GM18517 (cell line): ENCODE results near the gene MAST2.

Experiments used
- ATAC-seq: cut with Tn5 transposase; IDR thresholded peaks from one replicate; pipeline ENCODE4 v1.9.1; 2021; ENCODE audit warnings: mild to moderate bottlenecking, moderate library complexity; ENCODE audit not compliant: unreplicated experiment

Gene MAST2

DNA sequence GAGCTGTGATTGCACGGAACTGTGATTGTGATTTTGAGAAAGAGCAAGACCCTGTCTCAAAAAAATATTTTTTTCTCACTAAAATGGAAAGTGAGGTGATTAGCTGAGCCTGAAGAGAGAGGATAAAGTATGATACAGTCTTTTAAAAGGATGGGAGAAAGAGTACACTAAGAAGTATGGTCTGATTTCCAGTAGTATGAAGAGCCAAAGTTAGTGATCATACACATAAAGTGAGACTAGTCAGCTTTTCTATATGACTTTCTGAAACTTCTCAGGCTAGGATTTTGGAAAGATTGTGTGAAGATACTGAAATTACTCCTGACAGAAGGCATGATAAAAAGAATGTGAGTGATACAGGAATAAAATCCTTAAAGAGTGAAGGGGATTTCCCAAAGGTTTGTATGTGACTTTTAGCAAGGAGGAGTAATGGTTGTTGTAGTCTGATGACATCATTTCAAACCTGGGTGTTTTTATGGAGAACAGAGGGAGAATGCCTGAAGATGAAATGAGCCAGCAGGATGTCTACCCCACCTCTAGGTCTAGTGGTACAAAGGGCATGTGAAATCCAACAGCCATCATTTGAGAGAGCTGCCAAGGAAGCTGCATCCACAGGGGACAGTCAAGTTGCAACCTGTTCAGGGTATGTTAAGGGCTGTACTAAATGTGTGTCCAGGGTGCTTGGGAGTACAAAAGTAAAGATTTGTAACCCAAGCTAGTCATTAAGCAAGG lies 171.3 kb downstream of the MAST2 start:
- ATAC-seq = no peak

DNA sequence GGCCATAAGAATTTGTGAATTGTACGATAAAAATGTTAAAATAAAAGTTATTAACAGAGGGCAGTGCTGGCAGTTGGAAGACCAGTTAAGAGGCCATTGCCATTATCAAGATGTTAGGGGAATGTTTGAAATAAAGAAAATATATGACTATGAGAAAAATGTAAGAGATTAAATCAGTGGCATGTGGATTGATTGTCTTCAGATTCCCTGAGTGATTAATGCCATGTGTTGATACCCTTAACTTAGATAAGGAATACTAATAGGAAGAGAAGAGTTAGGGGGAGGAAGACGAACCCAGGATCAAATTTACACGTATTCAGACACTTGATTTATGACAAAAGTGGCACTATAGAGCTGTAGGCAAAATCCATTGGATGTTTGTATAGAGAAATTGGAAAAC lies 173.2 kb downstream of the MAST2 start:
- no peak for ATAC-seq

DNA sequence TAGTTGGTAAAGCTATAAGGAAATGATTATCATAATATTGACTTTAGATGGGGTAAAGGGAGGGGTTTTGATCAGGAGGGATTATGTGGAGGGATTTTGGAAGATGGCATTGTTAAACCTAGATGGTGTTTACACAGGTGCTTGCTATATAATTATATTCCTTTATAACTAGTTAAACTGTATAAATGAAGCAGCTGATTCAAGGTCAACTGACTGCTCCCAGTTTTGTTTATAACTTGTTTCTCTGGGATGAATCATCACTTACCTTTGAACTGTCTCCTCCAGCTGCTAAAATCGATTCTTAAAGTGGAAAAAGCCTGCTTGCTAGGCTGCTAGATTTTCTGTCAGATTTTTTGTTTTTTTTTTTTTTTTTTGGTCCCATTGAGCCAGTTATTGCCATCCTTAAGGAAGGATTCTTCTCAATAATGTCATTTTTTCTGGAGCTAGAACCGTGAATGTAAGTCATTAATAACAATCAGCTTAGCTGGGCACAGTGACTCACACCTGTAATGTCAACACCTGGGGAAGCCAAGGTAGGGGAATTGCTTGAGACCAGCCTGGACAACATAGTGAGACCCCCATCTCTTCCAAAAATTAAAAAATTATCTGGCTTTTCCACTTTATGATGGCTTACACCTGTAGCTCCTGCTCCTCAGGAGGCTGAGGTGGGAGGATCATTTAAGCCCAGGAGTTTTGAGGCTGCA lies 175.8 kb downstream of the MAST2 start:
- no peak for ATAC-seq

DNA sequence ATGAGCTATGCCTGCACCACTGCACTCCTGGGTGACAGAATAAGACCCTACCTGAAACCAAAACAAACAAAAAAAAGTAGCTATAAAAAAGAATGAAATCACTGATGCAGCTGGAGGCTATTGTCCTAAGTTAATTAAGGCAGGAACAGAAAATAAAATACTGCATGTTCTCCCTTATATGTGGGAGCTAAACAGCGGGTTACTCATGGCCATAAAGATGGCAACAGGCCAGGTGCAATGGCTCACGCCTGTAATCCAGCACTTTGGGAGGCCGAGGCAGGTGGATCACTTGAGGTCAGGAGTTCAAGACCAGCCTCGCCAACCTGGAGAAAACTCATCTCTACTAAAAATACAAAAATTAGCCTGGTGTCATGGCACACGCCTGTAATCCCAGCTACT lies 176.4 kb downstream of the MAST2 start:
- ATAC-seq = no peak

DNA sequence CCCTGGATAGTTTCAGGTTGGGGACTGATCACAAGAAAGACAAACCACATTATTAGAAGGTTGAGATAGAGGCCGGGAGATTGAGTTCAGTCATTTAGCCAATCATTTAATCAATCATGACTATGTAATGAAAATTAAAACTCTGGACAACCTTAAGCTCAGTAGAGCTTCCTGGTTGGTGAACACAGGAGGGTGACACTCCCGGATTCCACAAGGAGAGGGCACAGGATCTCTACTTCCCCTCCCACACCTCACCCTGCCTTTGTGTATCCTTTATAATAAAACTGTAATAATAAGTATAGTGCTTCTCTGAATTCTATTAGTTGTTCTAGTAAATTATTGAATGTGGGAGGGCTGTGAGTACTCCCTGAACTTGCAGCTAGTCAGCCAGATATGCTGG lies 178.9 kb downstream of the MAST2 start:
- no peak for ATAC-seq

DNA sequence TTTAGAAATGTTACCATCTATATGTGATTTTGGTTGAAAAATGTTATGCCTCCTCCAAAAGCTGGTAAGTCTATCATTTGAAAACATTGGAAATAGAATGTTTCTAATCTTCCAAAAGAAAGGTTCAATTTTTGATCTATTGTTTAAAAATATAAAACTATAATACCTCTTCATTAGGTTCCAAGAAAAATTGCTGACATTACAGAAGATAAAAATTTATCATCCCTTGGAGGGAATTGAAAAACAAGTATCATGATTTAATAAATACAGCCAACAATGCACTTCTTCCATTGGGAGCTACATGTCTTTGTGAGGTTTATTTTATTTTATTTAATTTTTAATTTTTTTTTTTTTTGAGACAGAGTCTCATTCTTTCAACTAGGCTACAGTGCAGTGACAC lies 180.6 kb downstream of the MAST2 start:
- no peak for ATAC-seq

DNA sequence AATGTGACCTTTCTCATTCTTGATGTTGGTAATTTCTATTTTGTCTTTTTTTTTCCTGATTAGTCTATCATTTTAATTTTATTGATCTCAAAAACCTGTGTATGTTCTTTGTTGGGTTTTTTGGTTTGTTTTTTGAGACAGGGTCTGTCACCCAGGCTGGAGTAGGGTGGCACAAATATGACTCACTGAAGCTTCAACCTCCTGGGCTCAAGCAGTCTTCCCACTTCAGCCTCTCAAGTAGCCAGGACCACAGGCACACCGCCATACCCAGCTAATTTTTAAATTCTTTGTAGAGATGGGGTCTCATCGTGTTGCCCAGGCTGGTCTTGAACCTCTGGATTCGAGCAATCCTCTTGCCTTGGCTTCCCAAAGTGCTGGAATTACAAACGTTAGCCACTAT lies 183.8 kb downstream of the MAST2 start:
- ATAC-seq = no peak

DNA sequence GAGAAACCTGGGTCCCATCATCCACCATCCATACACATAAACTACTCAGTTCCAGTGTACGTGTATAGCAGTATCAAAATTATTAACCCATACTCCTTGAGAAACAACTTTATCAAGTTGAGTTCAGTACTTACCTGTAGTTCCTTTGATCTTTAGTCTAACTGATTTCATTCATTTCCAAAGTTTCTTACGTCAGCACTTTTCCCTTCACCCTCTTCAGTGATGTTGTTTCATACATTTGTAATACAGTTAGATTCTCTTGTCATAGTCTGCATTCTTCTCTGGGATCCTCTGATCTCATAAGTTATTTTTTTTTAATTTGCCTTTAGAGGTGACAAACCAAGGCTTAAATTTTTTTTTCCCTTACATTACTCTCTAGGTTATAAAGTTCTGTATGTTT lies 185.8 kb downstream of the MAST2 start:
- ATAC-seq = no peak

DNA sequence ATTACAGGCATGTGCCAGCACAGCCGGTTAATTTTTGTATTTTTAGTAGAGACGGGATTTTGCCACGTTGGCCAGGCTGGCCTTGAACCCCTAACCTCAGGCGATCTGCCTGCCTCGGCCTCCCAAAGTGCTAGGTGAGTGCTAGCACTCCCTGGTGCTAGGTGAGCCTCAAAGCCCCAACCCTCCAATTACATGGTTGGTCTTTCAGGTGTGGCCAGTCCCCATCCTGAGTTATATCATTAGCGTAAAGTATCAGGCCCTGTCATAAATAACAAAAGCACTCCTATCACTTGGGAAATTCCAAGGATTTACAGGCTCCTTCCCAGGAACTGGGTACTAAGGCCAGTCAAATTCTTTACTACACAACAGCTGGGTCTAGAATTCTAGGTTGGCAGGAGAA lies 191.0 kb downstream of the MAST2 start:
- no peak for ATAC-seq

DNA sequence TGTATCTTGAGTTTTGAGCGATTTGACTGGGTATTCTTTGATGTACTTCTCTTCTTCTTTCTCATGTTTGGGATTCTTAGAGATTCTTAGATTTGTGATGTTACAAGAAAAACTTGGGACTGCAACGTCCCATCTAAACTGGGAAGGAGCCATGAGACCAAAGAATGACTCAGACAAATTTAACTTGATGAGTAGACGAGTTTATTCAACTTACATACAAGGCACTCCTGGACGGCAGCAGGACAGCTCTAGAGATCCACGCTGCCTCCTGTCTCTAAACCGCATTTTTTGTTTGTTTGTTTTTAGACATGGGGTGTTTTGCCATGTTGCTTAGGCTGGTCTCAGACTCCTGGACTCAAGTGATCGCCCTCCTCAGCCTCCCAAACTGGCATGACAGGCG lies 191.9 kb downstream of the MAST2 start:
- no peak for ATAC-seq

DNA sequence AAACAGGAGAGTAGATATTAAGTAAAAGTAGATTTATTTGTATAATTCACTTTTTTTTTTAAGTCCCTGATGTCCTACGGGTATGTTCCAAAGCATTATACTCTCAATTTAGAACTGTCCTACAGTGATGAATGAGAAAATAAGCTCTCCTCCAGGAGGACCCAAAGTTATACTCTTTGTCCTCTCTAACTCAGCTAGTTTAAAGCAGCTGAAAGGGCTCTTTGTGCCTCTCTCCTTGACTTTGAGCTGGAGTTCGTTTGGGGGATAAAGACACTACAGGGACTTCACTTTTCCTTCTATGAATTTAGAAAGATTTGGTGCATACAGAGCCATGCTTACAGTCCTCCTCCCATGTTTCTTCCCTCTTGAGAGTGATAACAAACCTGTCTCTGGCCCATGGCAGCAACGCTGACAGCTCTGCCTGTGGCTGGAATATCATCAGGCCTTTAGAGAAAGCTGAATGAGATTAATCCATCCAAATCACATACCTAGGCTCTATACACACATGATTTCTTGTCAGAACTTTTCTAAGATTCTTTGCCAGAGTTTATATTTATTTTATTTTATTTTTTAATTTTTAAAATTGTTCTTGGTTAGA lies 194.7 kb downstream of the MAST2 start:
- ATAC-seq = no peak

DNA sequence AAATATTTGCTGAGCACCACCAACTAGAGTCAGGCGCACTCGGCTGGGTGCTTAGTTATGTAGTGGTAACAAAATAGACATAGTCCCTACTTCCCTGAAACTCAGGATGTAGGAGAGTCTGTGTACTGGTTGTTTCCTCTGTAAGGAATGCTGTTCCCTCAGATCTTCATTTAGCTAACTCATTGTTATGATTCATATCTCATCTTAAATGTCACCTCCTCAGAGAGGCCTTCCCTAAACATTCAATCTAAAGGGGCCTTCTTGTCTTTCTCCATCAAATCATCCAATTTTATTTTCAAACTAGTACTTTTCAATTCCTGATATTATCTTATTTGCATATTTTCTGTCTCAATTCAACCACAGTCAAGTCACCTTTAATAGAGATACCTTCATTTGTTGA lies 196.1 kb downstream of the MAST2 start:
- ATAC-seq = no peak

DNA sequence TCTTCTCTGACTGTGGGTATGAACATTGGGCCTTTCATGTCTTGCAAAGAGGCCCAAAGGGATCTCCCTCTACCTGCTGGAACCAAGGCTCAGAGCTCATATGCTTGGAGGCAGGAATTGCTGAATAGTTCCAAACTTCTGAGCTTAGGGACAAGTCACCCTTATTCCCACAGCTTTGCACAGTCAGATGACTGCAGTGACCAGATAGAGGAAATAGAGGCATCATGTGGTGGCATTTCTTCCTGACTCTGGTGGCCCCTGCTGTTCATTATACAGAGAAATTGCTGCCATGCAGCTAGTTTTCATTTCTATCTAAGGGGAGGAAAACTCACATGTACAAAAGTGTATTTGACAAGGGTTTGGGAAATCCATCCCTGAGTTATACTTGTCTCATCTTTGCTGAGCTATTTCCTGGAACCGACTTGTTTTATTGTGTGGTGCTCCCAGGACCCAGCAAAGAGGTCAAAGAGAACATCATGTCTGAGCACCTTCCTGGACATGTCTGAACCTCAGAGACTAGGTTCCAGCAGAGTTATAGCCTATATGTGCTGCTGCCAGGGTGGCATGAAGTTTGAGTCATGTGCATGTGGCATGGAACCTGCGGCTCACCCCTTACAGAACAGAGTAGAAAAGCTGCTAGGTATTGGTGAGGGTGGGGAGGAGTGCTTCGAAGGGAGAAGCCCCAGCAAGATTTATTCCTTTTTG lies 197.8 kb downstream of the MAST2 start:
- no peak for ATAC-seq

DNA sequence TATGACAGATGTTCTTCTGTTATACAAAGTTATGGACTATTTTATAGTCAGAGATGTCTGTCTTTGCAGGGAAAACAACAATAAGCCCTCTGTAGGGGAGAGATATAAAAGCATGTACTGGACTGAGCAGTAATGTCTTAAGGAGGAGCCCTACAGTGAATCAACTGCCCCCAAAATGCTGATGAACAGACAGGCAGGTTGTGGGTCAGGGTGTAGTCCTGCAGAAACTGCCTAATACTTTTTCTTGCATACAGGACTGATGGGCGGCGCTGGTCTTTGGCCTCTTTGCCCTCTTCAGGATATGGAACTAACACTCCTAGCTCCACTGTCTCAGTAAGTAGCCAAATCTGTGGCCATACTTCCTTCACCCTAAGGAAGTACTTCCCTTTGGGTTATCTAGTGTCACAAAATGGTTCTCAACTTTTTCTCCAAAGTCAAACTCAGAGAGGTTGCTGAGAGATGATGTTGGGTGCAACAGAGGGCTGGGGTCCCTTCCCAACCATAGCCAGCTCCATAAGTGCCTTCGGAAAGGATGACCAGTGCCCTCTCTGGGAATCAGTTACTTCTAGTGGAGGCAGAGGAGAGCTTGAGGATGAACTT lies 199.2 kb downstream of the MAST2 start:
- no peak for ATAC-seq

DNA sequence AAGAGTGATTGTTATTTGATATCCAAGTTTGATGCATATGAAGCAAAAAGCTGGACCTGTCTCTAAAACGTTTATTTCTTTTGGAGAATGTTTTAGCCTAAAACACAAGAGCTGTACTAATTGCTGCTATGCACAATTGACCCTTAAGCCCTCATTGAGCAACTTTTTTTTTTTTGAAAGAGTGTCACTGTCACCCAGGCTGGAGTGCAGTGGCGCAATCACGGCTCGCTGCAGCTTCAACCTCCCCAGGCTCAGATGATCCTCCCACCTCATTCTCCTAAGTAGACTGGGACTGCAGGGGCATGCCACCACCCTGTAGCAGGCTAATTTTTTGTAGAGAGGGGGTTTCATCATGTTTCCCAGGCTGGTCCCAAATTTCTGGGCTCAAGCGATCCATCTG lies 199.9 kb downstream of the MAST2 start:
- no peak for ATAC-seq

DNA sequence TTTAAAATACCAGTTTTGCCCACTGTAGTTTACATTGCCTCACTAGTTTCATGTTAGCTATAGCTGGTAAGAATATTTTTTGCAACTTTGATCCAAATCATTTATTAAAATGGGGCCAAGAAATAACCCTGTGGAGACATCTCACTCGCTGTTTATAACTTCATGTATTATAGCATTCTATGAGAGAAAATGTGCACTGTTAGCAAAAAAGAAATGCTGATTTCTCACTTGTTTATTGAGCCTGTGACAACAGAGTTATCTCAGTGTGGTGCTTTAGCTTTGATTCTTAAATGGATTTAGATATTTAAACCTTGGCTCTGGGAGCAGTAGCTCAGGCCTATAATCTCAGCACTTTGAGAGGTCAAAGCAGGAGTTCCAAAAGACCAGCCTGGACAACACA lies 201.1 kb downstream of the MAST2 start:
- ATAC-seq = no peak

DNA sequence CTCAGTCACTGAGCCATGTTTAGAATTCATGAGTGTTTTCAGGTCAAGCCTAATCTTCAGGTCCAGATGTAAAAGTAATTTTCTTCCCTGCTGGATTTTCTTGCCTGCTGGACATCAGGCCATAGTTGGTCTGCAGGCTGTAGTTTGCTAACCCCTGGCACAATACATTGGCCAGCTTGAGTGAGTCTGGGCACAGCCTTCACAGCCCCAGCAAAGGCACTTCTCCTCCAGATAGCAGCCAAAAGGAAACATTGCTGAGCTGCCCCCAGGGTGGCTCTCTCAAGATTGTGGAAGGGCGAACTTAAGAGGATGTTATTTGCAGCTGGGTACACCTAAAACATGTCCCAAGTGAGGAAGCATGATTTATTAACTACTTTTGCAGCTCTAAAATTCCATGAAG lies 202.2 kb downstream of the MAST2 start:
- no peak for ATAC-seq

DNA sequence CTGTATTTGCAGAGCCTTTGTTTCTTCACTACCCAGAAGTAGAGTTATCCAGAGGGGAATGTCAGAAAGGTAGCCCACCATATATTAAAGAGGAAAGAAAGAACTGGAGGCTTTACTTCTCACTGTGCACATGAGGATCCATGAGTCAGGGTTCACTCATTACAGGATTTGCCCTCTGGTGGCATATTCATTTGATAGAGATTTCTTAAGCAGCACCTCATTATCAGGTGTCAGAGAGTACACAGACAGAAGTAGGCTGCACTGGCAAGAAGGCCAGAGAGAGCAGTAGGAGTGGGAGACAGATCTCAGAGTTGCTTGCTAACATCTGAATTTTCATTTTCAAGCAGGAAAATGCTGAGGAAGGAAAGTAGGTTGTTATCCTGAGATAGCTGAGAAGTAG lies 205.2 kb downstream of the MAST2 start:
- ATAC-seq = no peak

DNA sequence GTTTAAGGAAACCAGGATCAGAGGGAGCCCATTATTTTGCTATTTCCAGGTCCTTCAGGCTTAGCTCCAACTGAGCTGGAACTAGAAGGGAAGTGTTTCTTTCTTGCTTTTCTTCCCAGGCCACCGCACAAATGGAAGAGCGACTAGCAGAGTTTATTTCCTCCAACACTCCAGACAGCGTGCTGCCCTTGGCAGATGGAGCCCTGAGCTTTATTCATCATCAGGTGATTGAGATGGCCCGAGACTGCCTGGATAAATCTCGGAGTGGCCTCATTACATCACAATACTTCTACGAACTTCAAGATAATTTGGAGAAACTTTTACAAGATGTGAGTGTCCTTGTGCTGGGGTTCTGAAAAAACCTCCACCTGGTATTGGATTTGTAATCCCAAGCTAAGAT lies 207.2 kb downstream of the MAST2 start:
- no peak for ATAC-seq

DNA sequence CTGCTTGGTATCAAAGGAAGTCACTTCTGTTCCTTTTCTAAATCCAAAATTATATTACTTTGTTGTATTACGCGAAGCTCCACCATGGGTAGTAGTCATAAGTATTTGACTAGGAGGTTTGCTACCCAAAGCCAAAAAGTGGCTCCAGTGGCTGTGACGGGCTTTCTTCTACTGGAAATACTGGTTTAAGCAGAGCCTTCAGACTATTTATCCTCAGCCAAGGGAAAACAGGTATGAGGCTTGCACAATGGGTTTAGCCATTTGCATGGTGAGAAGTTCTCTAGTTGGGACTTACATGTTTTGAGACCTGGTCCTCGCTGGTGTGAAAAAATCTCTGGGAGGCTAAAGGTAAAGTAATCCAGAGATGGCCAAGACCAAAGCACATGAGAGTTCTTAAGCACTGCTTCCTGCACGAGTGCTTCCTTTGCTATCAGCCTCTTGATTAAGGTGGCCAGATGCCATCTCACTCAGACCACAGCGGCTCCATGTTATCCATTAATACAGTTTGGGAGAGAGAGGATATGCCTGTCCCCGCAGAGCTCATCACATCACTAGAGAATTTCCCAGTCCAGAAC lies 207.8 kb downstream of the MAST2 start:
- no peak for ATAC-seq

DNA sequence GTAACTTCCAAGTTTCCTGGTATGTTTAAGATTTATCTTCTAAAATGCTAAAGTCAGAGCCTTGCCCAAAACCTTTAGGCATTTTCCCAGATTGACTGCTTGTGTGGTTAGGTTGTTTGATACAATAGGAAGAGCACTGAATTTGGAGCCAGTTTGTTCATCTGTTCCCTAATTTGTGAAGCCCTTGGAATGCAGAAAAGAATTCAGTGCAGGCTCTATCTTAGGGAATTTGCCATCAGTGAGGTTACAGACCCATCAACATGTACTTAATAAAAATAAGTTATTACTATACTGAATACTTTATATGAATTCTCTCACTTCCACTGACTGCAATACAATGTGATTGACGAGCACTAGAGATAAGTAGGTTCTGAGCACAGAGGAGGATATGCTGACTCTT lies 208.8 kb downstream of the MAST2 start:
- ATAC-seq = no peak
